ENCODE results near the gene TRIM37.

GRCh38 chr17:59047616-59048015, 59.1 kb downstream of the TRIM37 start:
- TF ChIP-seq CTCF (IDR thresholded peaks at IDR 0.05; ENCODE audit: low read depth, low read length, missing input control) (no peak), SP1 (IDR thresholded peaks at IDR 0.05) (no peak), MAX (IDR thresholded peaks at IDR 0.05) (no peak), TAF1 (conservative IDR thresholded peaks at IDR 0.05) (no peak), ATF3 (IDR thresholded peaks at IDR 0.05) (no peak), YY1 (IDR thresholded peaks at IDR 0.05) (no peak), FOXA1 (IDR thresholded peaks at IDR 0.05) (no peak), GABPA (IDR thresholded peaks at IDR 0.05 in 1 of 2, conservative IDR thresholded peaks at IDR 0.05 in 1 of 2) (no peak), RAD21 (IDR thresholded peaks at IDR 0.05) (no peak), ZBTB33 (IDR thresholded peaks at IDR 0.05) (no peak), HNF4G (IDR thresholded peaks at IDR 0.05) (no peak), REST (IDR thresholded peaks at IDR 0.05) (no peak), HNF4A (conservative IDR thresholded peaks at IDR 0.05) (no peak), EGR1 (IDR thresholded peaks at IDR 0.05; ENCODE audit: low read depth in 2 of 2) (no peak)

Measured in liver (tissue), 3 donors.